Glutamatergic neuron (in vitro differentiated cells): ENCODE data around the gene HMSD. TPM values are rescaled to one million over a fixed set of nuclear protein-coding genes. Genes with fewer than 3 reads are reported as not detected.

Source experiments
- DNase-seq: peaks from one replicate; pipeline ENCODE4 v3.0.0; 2022
- H3K27ac Mint-ChIP-seq: one replicate; pipeline ENCODE4 v1.8.0; 2020; ENCODE audit warnings: mild to moderate bottlenecking, mixed read lengths, inconsistent platforms; ENCODE audit not compliant: unreplicated experiment
- H3K27me3 Mint-ChIP-seq: one replicate; pipeline ENCODE4 v1.8.0; 2020; ENCODE audit warnings: mild to moderate bottlenecking, moderate library complexity, mixed read lengths, inconsistent platforms; ENCODE audit not compliant: unreplicated experiment
- H3K36me3 Mint-ChIP-seq: one replicate; pipeline ENCODE4 v1.8.0; 2020; ENCODE audit warnings: mild to moderate bottlenecking, mixed read lengths, inconsistent platforms; ENCODE audit not compliant: unreplicated experiment
- H3K4me1 Mint-ChIP-seq: one replicate; pipeline ENCODE4 v1.8.0; 2020; ENCODE audit warnings: mild to moderate bottlenecking, low read depth, mixed read lengths, inconsistent platforms; ENCODE audit not compliant: unreplicated experiment
- H3K4me3 Mint-ChIP-seq: one replicate; pipeline ENCODE4 v1.8.0; 2020; ENCODE audit warnings: mild to moderate bottlenecking, mixed read lengths, inconsistent platforms; ENCODE audit not compliant: unreplicated experiment
- H3K9me3 Mint-ChIP-seq: one replicate; pipeline ENCODE4 v1.8.0; 2020; ENCODE audit warnings: mild to moderate bottlenecking, moderate library complexity, mixed read lengths, inconsistent platforms; ENCODE audit not compliant: unreplicated experiment
- CTCF ChIP-seq: fragments of 200-600 bp; sonication (generic); IDR thresholded peaks from one replicate; pipeline ENCODE4 v1.5.0; 2021; ENCODE audit not compliant: partially characterized antibody, unreplicated experiment
- total RNA-seq: library from RNA; stranded (reverse); fragmentation: NEBNext Ultra II Directional; extraction: Animal tissue kit (Norgen Biotek cat#: 25700); gene quantifications from one replicate; pipeline ENCODE4 v1.2.1, GENCODE V29; 2021; ENCODE audit not compliant: unreplicated experiment

HMSD gene
- total RNA-seq, 1 donor from 2014 or later, result not detected

- no peak overlapping the region for H3K27ac Mint-ChIP-seq
- H3K27me3 Mint-ChIP-seq, result no peaks in the 10 kb centered on the region
- DNase-seq, result no peak
- no peaks in the 10 kb centered on the region for H3K4me1 Mint-ChIP-seq
- H3K4me3 Mint-ChIP-seq, result no peak overlapping the region
- TF ChIP-seq CTCF, result no peak
- H3K9me3 Mint-ChIP-seq, result no peaks in the 10 kb centered on the region
- H3K36me3 Mint-ChIP-seq, result no peaks in the 10 kb centered on the region
Measured at GRCh38 chr18:63953811-63954210, 4.7 kb downstream of the HMSD start.

GRCh38 chr18:63956755-63957154, 7.7 kb downstream of the HMSD start:
- no peak for TF ChIP-seq CTCF
- H3K4me1 Mint-ChIP-seq, result no peaks in the 10 kb centered on the region
- H3K27ac Mint-ChIP-seq, result no peak overlapping the region
- H3K36me3 Mint-ChIP-seq, result no peaks in the 10 kb centered on the region
- H3K9me3 Mint-ChIP-seq, result no peaks in the 10 kb centered on the region
- no peak for DNase-seq
- no peaks in the 10 kb centered on the region for H3K27me3 Mint-ChIP-seq
- no peak overlapping the region for H3K4me3 Mint-ChIP-seq

- Mint-ChIP-seq H3K27ac (no peak overlapping the region), H3K27me3 (no peaks in the 10 kb centered on the region), H3K4me1 (no peaks in the 10 kb centered on the region), H3K9me3 (no peaks in the 10 kb centered on the region), H3K4me3 (no peak overlapping the region), H3K36me3 (no peaks in the 10 kb centered on the region)
- TF ChIP-seq CTCF, result no peak
- DNase-seq, result no peak
Measured at GRCh38 chr18:63960891-63961290, 11.8 kb downstream of the HMSD start.

GRCh38 chr18:63961435-63961980, 12.4 kb downstream of the HMSD start:
- Mint-ChIP-seq H3K36me3 (no peaks in the 10 kb centered on the region), H3K4me1 (no peaks in the 10 kb centered on the region), H3K27me3 (no peaks in the 10 kb centered on the region), H3K9me3 (no peaks in the 10 kb centered on the region), H3K27ac (no peak overlapping the region), H3K4me3 (no peak overlapping the region)
- no peak for TF ChIP-seq CTCF
- DNase-seq, result no peak

GRCh38 chr18:63962137-63962536, 13.0 kb downstream of the HMSD start:
- TF ChIP-seq CTCF, result no peak
- H3K27ac Mint-ChIP-seq, result no peak overlapping the region
- H3K9me3 Mint-ChIP-seq, result no peaks in the 10 kb centered on the region
- no peak overlapping the region for H3K4me3 Mint-ChIP-seq
- no peaks in the 10 kb centered on the region for H3K36me3 Mint-ChIP-seq
- H3K27me3 Mint-ChIP-seq, result no peaks in the 10 kb centered on the region
- DNase-seq, result no peak
- H3K4me1 Mint-ChIP-seq, result no peaks in the 10 kb centered on the region
